HG02759 (cell line): ENCODE measurements around the gene AFAP1.
"Not testable (repeated sequence)": the region's sequence is repeated elsewhere in the genome, so short reads cannot be mapped to it uniquely, and the experiment has no call there.

Experiments used
- ATAC-seq: cut with Tn5 transposase; IDR thresholded peaks from one replicate; pipeline ENCODE4 v1.9.1; 2021; ENCODE audit warnings: mild to moderate bottlenecking, moderate library complexity; ENCODE audit not compliant: unreplicated experiment

Gene AFAP1

DNA sequence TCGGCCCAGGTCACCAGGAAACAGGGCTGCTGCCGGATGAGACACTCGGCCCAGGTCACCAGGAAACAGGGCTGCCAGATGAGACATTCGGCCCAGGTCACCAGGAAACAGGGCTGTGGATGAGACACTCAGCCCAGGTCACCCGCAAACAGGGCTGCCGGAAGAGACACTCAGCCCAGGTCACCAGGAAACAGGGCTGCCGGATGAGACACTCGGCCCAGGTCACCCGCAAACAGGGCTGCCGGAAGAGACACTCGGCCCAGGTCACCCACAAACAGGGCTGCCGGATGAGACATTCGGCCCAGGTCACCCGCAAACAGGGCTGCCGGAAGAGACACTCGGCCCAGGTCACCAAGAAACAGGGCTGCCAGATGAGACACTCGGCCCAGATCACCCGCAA lies 21.5 kb downstream of the AFAP1 start:
- not testable (repeated sequence) for ATAC-seq

DNA sequence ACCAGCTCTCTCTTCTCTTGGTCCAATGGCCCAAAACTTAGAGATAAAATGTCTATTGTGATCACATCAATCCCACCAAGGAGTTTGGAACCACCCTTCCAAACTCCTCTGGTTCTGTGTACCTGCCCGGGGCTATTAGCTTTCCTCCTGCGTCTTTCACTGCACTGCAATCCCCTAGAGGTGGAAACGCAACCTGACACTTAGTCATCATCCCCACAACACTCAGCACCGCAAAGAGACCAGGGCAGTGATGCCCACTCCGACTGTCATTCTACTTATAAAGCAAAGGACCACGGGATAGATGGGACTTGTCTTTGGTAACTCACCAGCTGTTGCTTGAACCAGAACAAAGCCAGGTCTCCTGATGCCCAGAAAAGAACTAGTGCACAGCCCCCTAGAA lies 22.0 kb downstream of the AFAP1 start:
- no peak for ATAC-seq

DNA sequence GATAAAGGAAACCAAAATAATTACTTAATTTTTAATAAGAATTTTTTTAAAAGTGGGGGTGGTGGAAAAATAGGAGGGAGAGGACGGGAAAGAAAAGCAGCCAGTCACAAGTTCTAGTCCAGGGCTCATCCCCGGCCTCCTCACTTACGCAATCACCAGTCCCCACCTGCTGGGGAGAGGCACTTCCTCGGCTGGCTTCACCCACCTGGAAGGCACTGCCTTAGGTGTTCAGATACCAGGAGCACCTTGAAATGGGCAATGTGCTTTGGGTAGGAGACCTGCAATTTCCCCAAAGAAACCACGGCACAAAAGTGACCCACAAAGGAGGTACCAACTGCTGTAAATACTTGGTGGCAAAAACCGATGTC lies 23.8 kb downstream of the AFAP1 start:
- no peak for ATAC-seq

DNA sequence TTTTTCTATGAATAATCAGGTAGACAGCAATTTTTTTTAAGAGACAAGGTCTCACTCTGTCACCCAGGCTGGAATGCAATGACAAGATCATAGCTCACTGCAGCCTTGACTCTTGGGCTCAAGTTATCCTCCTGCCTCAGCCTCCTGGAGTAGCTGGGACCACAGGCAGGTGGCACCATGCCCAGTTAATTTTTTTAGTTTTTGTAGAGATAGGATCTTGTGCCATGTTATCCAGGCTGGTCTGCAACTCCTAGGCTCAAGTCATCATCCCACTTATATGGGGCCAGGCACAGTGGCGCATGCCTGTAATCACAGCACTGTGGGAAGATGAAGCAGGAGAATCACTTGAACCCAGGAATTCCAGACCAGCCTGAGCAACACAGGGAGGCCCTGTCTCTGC lies 26.8 kb downstream of the AFAP1 start:
- no peak for ATAC-seq

DNA sequence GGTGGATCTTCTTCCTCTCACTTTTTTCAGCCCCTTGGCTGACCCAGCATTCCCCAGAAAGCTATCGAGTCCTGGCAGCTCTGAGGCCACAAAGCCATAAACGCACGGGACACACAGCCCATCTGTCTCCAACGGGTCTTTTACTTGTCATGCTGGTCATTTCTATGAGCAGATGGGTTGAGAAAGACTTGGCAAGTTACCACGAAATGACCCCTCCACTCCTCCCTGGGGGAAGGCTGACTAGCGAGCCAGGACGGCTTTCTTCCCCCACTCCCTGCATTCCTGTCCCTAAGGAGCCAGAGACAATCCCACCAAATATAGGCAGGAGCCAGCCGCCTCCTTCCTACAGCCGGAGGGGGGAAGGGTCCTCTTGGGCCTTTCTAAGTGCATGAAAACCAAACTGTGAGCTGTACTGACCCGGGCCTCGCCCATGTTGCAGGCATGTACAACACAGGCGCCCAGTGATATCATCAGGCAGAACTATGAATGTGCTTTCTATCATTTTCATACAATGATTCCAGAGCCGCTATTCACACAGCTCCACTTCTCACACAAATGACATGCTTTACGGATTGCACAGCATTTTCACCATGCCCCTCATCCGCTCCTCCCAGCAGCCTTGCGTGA lies 28.6 kb downstream of the AFAP1 start:
- no peak for ATAC-seq

DNA sequence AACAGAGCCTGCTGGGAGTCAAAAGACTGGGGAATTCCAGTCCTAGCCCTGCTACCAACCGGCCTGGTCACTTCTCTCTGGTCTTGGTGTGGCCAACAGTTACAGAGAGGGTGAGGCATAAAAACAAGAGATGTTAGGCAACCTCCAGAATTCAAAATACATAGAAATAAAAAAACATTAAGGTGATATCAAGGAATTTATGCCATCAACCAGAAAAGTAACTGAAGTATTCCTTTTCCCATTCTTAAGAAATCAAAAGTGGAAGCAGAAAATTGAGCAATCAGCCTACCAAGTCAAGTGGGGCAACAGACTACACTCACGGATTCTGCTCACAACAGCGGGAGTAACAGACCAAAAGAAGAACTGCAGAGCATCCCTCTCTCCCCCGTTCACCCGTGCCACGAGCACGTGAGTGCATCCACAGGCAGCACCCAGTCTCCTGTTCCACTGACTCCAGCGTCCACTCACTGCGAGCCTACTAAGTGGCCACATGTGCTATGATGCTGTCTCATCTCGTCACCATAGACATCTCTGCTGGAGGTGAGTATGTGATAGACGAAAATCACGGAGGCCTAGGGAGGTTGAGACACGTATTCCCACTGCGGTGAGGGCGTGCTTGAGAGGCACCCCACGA lies 29.3 kb downstream of the AFAP1 start:
- ATAC-seq = no peak

DNA sequence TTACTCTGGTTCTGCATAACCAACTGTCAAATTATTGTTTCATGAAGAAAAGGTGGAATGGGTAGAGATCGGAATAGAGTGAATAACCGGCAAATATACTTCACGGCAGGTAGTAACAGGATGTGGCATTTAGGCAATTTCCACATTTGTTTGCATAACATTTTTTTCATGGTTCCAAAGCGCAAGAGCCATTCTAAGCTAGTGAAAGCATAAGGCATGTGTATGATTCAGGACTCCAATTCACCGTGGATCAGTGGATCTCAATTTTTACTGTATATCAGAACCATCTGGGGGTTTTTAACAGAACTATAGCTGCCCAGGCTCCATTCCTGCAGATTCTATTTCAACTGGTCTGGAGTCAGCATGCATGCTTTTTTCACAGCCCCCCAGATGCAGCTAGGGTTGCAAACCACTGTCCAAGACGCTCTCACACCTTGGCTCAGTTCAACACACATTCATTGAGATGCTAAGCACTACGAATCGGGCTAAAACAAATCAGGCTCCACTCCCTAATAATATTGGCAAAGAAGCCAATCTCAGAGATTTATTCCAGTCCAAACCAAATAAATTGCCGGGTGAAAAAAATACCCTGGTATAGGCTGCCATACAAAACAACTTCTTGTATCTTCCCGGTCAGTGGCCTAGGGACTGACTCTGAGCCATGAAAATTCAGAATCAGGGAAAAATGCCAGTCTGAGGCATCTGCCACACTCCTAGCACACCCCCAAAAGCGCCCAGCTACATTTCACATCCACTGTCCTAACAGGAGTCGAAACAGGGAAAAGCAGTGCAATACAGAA lies 30.0 kb downstream of the AFAP1 start:
- no peak for ATAC-seq

DNA sequence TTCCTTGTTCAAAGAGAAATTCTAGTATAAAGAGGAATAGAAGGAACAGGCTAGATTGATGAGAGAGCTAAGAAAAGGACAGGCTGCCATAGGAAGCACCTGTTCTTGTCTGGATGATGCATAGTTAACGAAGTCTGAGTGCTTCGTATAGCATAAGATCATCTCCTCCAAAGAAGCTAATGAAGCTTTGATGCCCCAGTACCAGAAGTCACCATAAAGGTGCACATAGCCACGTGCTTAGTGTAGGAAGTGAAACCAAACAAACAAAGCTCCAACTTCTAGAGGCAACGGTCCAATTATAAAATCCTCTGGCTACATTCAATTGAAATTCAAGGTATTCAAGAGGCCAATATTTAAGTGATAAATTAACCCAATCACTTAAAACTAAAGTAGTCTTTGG lies 31.0 kb downstream of the AFAP1 start:
- ATAC-seq = no peak

DNA sequence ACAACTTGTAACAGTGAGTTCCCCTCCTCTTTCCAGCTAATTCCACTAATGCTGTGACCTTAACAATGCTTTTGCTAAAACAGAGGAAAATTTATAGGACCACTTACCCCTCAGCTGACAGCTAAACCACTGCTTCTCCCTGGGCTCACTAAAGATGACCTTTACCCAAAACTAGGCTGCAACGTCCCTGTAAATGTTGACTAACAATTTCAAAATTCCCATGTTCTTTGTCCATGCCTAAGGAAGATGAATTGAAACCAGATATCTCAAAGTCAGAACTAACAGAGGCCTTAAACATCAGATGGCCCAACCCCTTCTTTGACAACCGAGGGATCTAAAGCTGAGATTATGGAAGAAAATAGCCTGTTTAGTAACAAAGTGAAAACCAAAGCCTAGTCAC lies 32.5 kb downstream of the AFAP1 start:
- no peak for ATAC-seq

DNA sequence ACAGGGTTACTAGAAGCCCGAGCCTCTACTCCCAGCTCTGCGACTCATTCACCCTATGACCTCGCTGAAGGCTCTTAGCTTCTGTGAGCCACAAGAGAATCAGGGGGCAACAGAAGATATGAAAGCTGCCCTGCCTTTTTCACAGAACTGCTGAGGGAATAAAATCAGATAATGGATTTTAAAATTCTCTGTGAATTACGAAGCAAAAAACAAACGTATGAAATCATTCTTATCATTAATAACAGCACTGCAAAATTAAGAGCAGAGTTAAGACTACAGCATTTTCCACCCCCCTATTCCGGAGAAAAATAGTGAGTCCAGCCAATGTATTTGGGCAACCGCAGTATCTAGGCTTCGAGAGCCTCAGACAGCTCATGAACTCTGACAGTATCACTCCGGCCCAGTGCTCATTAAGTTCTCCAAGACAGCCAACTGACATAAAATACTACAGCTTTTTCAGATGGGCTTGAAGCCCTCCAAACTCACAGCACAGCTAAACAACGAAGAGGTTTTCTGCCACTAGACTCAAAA lies 33.4 kb downstream of the AFAP1 start:
- ATAC-seq = no peak

DNA sequence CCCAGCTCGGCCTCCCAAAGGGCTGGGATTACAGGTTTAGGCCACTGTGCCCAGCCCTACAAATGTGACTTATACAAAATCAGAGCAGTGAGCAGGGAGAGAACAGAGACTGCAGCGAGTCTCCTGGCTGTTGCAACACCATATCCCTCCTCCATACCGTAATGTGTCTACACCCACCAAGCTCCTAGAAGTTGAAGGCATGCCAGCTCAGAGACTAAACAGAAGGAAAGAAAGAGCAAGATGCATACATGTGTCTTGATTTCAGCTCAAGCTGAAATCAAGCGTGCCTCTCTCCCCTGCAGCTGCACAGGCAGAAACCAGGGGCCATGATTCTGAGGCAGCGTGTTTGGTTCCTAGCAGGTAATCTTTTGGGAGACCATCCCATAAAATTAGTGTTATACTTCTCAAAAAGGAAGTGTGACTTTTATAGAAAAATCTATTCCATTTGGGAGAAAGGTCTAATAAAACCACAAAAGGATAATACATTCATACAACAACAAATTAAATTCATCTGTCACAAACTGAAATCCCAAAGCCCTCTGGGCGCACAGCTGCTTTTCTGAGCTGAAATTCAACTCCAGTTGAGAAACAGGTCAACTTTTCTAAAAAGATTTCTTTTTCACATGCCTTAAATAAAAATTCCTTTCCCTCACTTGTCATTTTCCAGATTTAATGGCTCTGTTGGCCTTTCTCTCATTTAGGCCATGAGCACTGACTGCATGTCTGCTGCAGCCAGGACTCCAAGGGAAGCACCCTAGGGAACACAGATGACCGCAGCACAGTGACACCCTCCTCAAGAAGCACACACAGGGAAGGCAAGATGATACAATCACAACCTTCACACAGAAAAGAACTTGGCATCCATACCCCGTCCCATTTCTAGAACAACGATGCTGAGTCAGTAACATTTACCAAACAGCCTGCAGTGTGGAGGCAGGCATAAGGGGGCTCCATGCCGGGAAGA lies 34.4 kb downstream of the AFAP1 start:
- ATAC-seq = no peak

DNA sequence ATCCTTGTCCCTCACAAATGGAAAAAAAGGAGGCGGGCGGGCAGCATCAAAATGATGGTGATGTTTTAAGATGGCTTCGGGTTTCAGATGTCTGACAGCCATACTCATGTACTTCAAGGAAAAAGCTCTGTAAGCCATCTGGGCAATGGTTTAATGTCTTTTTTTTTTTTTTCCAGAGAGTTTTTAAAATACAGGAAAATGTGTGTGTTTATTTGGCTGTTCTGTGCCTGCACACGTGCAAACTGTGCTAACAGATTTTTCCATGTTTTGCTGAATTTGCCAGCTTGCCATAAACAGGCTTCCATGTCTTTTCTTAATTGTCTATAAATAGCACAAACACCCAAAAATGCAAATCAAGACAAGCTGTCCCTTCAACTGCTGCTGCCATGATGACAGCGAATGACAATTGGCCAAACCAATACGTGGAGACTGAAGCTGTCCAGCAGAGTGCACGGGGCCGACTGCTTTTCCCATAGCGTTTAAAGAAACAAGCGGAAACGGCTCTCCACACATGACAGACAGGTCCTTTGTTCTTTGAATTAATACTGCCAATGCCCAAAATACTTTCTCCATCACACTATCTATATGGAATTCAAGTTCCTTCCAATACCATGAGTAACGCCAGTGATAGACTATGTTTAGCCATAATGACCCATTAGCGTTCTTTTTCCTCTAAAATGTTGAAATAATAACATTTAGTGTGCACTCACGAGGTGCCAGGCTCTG lies 35.7 kb downstream of the AFAP1 start:
- no peak for ATAC-seq

DNA sequence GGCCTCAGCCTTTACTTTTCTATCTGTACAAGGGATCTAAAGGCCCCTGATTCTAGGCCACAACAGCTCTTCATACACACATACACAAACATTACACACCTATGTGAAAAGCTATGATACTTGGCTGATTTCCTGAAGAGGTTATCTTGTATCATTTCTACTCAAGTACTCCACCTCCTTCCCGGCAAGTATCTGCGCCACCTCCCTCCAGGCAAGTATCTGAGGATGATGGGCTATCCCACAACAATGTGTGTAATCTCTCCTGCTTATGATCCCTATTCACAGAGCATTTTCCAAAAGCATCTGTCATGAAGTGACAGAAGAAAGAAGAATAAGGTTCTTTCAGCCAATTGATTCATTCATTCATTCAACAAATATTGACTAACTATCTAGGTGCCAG lies 36.8 kb downstream of the AFAP1 start:
- ATAC-seq = no peak

DNA sequence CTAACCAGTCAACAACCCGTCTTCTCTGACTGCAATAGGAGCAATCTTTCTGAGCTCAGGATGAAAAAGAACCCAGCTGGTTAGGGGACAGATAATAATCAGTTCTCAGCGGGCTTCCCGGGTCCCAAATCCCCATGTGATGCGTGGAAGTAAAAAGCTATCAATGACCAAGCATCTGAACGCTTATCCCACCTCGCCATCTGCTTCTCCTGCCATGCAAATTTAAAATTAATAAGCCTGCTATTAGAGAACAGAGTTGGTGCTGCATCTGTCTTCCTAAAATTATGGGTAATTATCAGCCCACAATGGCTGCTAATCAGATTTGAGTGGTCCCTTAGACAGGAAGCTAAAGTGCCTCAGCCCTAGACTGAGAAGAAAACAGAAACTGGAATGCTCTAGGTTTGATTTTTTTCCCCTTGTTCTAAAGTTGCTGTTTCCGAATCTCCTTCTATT lies 37.5 kb downstream of the AFAP1 start:
- ATAC-seq = no peak

DNA sequence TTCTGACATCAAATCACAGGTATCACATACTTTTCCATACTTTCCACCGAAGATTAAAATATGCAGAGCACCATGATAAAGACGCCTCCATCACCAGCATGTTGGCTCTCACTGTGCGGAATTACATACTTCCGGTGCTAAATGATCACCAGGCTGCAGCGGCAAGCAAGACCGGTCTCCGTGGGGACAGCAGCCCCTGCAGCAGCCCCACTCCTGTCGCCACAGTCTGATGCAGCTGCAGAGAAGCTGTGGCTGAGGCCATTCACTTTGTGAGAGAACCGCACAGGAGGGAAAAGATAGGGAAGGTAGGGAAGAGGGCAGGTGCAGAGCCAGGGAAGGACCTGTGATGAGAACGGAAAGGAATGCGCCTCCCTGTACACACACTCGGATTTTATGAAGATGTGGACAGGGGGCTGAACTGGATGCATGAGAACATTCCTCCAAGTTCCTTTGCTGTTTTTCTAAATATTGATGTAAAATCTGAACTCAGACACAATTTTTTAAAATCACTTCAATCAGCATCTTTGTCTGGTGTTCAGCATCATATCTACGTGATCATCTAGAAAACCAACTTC lies 38.3 kb downstream of the AFAP1 start:
- no peak for ATAC-seq

DNA sequence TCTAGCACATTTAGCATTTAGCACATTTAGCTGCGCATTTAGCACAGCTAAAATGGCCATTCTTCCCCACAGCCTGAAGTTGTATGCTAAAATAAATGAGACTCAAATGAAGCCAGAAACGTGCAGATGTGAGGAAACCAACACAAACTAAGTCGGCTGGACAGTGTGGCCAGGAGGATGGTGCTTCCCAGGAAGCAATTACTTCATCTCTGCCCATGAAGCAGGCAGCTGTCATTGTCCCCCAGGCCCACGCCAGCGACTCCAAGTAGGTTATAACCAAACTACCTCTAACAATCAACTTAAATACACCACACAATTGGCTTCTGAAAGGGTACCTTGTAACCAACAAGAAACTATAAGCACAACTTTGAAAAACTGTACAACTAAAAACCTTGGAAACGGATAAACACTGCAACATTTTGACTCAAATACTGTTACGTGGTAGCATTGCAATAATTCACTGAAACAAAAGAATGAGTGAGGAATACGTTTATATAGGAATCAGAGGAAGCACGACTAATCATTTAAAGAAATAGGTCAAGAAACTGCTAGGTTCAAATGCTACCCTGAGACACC lies 39.2 kb downstream of the AFAP1 start:
- no peak for ATAC-seq

DNA sequence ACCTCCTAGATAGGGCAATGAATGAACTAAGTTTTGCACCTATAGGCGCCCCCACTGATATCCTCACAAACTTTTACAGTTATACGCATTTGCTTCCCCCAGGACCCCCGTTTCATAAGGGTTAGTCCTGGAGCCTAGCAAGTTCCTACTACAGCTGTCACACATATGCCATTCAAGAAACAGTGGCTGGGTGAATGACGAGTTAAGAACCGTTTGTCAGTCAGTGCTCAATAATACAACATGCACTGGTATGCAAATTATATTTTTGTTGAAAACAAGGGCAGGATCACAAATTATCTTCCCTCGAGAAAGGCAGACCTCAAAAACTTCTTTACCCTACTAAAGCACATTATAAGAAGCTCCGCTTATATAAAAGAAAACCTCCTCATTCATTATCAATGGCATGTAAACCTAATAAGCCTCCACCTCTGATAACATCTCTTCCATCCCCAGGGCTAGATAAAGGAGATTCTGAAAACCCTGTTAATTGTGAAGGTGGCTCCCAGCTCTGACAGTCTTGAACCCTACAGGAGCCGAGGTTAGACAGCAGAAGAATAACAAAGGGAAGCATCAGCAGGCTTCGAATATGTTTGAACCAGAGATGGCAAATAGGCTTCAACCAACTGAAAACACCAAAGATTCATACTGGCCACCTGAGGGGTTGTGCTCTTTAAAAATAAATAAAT lies 40.3 kb downstream of the AFAP1 start:
- no peak for ATAC-seq

DNA sequence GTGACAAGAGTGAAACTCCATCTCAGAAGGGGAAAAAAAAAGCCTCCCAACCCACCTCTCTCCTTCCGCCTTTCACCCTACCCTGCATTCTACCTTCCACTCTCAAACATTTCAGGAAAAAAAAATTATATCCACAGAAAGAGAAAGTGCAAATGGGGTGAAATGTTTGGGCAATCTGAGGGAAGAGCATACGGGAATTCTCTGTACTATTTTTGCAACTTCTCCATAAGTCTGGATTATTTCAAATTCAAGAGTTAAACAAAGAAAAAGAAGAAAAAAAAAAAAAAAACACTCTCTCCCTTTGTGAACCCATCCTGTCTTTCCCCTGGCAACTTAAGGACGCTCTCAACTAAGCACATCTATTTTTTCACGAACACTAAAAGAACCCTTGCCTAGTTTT lies 41.3 kb downstream of the AFAP1 start:
- ATAC-seq = no peak

DNA sequence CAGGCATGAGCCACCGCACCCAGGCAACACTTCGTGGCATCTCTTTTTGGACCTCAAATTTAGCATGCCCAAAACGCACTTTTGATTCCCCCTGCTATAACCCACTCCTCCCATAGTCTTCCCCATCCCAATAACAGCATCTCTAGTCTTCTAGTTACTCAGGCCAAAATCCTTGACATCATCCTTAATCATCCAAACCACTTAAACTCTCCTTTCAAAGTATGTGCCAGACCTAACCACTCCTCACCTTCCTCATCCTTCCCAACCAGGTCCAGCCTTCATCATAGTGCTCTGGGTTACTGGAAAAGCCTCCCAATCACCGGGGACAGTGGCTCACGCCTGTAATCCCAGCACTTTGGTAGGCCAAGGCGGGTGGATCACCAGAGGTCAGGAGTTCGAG lies 41.9 kb downstream of the AFAP1 start:
- no peak for ATAC-seq
